Subcutaneous preadipocyte (primary cell): ENCODE measurements around the gene POU3F2. TPM values are rescaled to one million over a fixed set of nuclear protein-coding genes. Genes with fewer than 3 reads are reported as not detected.

Source experiments
- total RNA-seq: library from RNA; depleted of rRNA; stranded (reverse); fragments of >200 nt; gene quantifications from 2 replicates; pipeline ENCODE4 v1.2.3, GENCODE V29; 2012

The POU3F2 gene
- not detected in 2 replicates for total RNA-seq

DNA sequence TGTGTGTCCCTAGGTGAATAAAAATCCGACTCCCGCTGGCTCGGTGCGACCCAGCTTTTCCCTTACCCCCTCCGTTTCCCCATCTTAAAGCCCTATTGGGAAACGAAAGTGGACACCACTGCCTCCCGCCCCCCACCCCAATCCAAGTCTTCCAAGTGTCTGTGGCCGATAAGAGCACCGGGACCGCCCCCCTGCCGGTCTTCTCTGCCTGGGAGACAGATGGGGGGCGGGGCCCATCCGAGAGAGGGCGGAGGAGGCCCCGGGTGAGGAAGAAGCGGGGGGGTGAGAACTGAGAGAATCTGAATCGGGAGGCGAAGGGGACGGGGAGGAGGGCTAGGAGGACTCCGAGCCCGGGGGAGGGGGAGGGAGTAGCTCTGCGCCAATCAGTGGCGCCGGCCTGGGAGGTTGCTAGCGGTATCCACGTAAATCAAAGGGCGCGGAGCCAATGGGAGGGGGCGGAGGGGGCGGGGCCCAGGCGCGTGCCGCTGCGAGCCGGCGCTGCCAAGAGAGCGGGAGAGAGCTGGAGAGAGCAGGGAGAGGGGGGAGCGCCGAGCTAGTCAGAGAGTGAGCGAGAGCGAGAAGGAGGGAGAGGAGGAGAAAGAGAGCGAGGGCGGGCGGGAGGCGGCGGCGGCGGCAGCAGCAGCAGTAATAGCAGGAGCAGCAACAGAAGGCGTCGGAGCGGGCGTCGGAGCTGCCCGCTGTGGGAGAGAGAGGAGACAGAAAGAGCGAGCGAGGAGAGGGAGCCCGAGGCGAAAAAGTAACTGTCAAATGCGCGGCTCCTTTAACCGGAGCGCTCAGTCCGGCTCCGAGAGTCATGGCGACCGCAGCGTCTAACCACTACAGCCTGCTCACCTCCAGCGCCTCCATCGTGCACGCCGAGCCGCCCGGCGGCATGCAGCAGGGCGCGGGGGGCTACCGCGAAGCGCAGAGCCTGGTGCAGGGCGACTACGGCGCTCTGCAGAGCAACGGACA is at the start of gene POU3F2:
Gene POU3F2 (plus strand): TSS at position 515 of the 972 bp plus-strand sequence. CDS start 300 bp downstream, at position 815.

Other genes starting within 250 kb of the POU3F2 start
- 12.1 and 15.6 TPM in 2 replicates for gene FBXL4, start 113.4 kb downstream of the POU3F2 start, total RNA-seq